C1 segment of cervical spinal cord (tissue), 14 donors: ENCODE results near the gene SLC28A2.

Experiments
- DNase-seq, 14 donors: peaks; one replicate each; lab custom pipeline; 2025; lab: John Stamatoyannopoulos, UW

The SLC28A2 gene

DNA sequence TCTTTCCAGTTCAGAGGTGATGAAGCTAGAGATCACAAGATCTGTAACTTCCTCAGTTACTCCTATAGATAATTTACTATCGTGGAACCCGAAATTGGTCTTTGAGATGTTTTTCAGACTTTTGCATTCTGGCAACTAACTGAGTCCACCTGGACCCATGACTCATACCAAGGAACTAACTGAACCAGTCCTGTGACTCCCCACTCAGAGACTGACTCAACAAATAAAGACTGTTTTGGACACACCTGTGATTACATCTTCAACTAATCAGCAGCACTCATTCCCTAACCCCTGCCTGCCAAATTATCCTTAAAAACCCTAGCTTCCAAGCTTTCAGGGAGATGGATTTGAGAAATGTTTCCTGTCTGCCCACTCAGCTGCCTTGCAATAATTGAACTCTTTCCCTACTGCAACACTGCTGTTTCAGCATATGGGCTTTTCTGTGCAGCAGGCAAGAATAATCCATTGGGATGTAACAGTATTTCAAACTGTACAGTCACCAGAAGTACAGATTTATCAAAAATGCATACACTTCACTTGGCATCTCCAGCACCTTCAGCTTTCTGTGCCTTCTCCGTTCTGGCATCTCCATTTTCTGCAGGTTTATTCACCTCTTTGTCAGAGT is 68.7 kb downstream of the SLC28A2 start:
- DNase-seq: no peak

DNA sequence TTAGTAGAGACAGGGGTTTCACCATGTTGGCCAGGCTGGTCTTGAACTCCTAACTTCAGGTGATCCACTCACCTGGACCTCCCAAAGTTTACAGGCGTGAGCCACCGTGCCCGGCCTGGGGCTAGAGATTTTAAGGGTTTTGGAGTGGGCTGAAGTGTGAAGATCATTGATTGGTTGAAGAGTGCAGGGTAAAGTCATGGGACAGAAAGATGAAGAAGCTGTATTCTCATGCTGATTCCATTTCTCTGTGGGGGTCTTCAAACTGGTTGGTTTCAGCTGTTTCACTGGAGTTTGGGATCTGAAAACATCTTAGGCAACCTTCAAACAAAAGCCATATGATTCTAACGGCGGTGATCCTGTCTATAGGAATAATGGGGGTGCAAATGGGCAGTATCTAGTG is 74.2 kb downstream of the SLC28A2 start:
- DNase-seq: no peak

DNA sequence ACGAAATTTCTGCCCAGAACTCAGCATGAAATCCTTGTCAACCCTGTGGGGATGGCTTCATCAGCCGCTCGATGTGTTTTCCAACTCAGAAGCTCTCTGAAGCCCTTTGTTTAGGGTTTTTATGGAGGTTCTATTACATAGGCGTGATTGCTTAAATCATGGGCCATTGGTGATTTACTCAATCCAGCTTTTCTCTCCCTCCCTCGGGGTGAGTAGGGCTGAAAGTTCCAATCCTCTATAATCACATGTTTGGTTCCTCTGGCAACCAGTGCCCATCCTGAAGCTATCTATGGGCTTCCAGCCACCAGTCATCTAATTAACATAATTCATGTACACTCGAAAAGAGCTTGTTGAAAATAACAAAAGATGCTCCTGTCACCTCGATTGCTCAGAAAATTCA is 74.7 kb downstream of the SLC28A2 start:
- peak in 5 of 14 donors; percentile 9 to 49 (median 21) for DNase-seq
